HG03457 (cell line): Measurements from ENCODE around the gene WDFY4.

Experiments
- ATAC-seq: cut with Tn5 transposase; IDR thresholded peaks from one replicate; pipeline ENCODE4 v1.9.1; 2021; ENCODE audit warnings: moderate number of reproducible peaks; ENCODE audit not compliant: unreplicated experiment

WDFY4 gene

GRCh38 chr10:48900371-48900801 is 215.7 kb downstream of the WDFY4 start:
- ATAC-seq, result no peak

DNA sequence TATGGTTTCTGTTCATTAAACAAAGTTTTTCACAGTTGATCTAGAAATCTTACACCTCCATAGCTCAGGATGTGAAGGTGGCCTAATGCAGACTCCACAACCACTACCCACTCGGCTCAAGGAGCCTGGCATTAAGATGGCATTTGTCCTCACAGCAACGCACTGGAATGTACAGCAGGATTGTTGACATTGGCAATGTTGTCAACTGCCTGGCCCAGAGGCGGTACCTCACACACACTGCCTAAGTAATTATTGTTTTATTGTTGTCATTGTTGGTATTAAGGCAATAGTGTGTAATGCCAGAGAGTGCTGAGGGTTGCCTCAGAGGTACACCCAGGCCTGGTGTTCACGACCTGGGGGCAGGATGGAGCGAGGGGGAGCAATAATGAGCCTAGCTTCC is 216.6 kb downstream of the WDFY4 start:
- ATAC-seq, result no peak

GRCh38 chr10:48902096-48902495 is 217.4 kb downstream of the WDFY4 start:
- ATAC-seq, result no peak

DNA sequence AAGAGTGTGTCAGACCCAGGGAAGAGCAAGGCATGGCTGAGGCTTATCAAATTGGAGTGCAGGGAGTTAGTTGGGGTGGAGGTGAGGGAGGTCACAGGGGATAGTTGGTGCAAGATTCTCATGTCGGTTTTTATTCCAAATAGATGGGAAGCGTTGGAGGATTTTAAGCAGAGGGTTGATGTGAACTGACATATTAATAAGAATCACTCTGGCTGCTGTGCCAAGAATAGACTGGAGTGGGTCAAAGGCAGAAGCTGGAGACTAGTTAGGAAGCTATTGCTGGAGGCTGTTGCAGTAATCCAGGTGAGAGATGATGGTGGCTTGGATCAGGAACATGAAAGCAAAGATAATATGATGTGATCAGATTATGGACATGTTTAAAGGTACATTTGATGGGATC is 218.5 kb downstream of the WDFY4 start:
- ATAC-seq, result no peak

GRCh38 chr10:48904861-48905260 is 220.2 kb downstream of the WDFY4 start:
- no peak for ATAC-seq

- ATAC-seq, result no peak
Observed at GRCh38 chr10:48905311-48905710, 220.6 kb downstream of the WDFY4 start.

DNA sequence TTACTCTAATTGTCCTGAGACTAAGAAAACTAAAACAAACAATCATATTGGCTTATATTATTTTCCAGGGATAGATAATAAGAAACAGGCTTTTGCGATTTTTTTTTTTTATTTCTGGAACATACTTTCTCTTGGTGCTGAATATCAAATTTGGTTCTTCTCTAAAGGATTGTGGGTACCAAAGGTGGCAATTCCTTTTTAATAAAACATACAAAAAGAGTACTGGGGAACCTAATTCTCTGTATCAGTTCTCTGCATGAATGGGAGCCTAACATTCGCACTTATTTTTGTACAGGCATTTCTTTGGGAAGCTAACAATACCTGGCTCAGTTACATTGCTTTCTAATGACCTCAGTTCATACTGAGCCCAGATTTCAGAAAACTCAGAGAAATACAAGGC is 222.2 kb downstream of the WDFY4 start:
- no peak for ATAC-seq

DNA sequence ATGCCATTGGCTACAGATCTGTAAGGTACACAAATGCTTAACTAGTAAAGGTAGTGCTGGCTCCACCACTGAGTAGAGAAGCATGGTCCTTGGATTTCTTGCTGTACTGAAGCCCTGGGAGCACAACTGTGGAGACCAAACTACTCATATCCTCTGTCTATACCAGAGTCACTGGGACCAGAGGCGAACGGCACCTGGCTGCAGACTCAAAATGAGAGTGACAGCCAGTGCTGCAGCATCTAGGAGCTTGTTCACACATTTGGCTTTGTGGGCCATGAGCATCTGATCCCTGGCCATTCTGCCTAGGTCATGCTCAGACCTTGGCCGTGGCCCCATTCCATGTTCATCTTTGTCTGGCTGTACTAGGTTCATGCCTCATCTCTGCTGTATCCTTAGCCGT is 223.1 kb downstream of the WDFY4 start:
- no peak for ATAC-seq

DNA sequence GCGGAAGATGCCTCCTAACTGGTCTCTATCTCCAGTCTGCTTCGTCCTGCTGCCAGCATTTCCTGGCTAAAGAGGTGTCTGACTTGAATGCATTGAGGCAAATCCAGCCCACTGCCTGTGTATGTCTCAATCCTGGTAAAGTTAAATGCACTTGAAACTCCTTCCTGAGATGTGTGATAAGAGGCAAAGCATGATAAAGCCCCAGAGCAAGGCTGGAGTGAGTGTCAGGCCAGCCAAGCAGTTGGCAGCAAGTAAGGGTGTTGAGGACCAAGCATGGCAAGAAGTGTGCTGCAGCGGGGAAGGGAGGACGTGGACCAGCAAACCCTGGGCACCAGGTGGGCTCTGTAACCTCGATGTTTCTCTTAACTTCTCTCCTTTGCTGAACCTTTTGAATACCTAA is 225.9 kb downstream of the WDFY4 start:
- no peak for ATAC-seq

GRCh38 chr10:48913674-48914073 is 229.0 kb downstream of the WDFY4 start:
- no peak for ATAC-seq

DNA sequence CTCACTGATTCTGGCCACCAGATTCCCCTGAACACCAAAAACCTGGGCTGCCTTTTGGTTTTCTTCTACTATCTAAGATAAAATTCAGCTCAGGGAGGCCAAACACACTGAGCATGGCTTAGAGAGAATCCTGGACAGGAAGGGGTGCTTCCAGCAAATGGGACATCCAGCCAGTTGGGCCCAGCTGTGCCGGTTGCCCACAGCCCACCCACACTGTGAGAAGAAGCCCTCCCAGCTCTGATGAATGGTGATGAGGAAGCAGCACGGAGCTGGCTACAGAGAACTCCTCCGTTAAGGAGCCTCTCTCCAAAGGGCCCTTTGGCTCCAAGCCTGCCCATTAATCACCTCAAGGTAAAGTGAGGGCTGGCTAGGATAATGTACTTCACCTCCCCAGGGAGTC is 239.1 kb downstream of the WDFY4 start:
- no peak for ATAC-seq

DNA sequence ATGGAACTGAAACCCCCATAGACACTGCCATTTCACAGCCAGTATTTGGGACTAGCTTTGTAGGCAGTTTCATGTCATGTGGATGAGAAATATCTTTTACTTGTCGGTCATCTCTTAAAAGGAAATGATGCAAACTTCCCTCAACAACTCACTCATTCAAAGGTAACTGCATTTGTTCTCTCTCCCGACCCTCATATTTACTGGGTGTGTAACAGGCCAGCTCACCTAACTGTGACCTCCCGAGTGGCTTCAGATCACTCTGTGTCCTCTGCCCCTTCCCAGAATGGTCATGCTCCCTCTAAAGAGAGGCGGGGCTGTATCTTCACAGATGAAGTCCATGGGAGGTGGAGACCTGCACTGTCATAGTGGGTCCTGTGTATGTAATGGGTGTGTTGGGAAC is 240.3 kb downstream of the WDFY4 start:
- ATAC-seq, result no peak

GRCh38 chr10:48926255-48926654 is 241.6 kb downstream of the WDFY4 start:
- no peak for ATAC-seq

DNA sequence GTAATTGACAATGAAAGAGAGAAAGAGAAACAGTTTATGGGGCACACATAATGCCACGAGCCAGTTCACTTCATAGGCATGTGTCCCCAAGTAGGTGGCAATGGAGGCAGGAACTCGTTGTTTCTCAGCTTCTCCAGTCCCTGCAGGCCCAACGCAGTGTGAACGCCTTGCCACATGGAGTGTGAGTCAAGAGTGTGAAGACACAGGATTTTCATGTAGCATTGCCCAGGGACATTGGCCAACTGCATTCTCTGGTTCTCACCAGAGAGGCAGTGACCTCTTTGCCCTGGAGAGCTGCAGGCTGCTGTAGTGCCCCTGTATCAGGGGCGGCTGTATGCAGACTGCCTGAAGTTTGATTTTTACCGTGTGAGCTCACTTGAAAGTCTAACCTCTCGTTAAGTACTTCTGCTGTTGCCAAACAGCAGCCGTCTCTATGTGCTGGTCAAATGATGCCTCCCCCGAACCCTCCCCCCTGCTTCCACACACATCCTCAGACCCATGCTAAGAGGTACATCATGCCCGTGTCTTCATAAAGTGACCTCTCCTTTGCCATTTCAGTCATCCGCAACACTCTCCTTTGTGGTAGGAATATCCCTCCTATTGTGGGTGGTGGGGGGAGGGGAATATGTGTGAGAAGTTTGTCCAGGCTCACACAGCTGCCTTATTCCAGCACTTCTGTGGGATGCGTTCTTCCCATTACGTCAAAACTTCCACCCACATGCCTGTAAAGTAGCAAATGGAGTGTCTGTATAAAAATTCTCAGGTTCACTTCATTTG is 242.3 kb downstream of the WDFY4 start:
- ATAC-seq, result no peak

DNA sequence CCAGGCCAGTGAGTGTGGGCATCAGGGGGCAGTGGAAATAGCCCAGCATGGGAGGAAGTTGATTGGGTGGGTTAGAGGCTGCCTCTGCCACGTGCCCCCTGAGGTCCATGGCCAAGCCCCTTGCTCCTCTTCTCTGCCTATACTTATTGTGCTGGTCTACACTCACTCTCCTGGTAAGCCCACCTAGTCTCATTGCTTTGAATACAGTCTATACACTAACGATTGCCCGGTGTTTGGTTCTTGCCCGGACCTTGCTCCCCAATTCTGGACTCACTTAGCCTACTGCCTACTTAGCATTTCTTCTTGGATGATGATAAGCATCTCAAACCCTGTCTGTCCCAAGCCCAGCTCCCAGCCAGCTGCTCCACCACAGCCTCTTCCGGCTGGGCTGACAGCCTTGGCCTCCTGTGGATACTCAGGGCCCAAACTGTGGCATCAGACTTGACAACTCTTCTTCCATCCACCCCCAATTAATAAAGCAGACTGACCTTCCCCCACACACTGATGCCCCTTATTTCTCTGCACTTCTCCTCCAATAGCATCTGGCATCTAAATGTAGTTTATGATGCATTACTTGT is 244.8 kb downstream of the WDFY4 start:
- ATAC-seq, result no peak

GRCh38 chr10:48931188-48931587 is 246.5 kb downstream of the WDFY4 start:
- no peak for ATAC-seq

GRCh38 chr10:48932831-48933664 is 248.4 kb downstream of the WDFY4 start:
- ATAC-seq, result no peak

DNA sequence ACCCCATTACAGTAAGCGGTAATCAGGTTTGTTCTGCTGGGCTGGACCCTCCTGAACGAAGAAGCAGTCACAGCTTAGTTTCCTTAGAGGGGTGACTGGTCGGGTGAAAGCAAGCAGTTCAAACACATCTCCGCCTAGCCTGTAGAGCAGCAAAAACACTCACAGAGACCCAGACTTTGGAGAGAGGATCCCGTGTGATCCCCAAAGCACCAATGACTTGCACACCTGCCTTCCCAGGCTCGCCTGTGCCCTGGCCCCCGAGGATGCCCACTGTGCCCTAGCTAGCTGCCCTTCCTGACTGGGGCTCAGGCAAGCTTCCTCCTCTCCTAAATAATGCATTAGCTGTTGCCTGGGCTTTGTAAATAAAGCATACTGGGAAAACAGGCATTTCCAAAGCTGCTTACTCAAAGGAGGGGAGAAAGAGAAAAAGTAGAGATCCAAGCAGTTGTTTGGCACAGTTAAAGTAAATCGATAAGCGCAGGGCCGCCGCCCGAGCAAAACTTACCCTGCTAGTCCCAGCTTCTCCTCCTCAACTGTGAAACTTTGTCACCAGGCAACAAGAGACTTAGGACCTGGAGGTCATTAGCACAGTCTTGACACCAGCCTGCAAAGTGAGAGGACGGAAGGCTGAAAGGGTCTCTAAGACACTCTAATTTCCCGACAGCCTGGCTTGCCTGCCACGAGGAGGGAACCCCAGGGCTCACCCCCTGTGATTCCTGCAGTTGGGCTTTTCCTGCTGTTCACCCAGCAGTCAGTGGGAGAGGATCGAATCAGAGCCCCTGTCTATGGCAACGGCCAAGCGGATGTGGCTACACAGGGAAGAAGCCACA is 250.2 kb downstream of the WDFY4 start:
- ATAC-seq, result no peak

DNA sequence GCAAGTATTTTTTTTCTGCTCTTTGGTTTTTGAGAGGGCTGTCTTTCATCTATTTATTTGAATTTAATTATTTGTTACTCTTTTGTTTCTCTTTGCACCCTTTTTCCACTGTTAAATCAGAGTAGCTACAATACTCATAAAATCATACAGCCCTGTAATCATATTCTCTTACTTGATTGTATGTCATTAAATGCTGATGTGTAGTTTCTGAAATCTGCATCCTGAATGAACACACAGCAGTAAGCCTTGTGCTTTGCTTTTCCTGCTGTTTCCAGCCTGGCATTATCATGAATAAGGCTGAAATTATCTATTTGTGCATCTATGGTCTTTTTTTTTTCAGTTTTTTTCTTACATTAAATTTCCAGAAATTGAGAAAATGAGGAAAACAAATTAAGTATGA is 250.9 kb downstream of the WDFY4 start:
- ATAC-seq, result no peak

DNA sequence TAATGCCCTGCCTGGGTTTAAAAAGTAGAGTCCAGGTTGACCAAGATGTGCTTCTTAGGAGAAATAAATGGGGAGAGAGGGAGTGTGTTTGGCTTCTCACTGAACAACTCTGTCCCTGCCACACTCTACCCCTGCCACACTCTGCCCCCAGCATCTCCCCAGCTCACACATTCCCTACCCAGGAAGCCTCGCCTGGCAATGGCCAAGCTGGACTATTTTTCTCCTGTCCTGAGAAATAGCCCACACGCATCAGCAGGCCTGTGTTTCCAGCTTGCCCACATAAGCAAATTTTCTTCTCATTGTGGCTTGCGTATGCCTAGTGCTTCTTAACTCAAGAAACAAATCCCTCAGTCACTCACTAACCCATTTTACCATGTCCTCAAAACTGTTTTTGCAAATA is 253.1 kb downstream of the WDFY4 start:
- ATAC-seq, result no peak

GRCh38 chr10:48938281-48938680 is 253.6 kb downstream of the WDFY4 start:
- ATAC-seq, result no peak
